C4-2B (cell line): Measurements from ENCODE around the gene PRSS33.

ENCODE experiments used
- H3K27ac ChIP-seq: fragments of 450-650 bp; 2 replicates; pipeline ENCODE4 v1.5.1; 2017
- CTCF ChIP-seq: fragments of 450-650 bp; conservative IDR thresholded peaks from 2 replicates; pipeline ENCODE4 v1.5.1; 2017; ENCODE audit warnings: mild to moderate bottlenecking
- ZFX ChIP-seq: fragments of 450-650 bp; IDR thresholded peaks from 2 replicates; pipeline ENCODE4 v1.6.1; 2017

PRSS33 gene

GRCh38 chr16:2787406-2787805, at the start of gene PRSS33:
Gene PRSS33, minus strand, starts transcription at chr16:2787560. Its CDS starts 1,013 bp downstream, at chr16:2786547.
- TF ChIP-seq CTCF (no peak), ZFX (no peak)
- no peak within 1 kb of the TSS for H3K27ac ChIP-seq

GRCh38 chr16:2836646-2837508, 49.5 kb upstream of the PRSS33 start:
- H3K27ac ChIP-seq = no peak overlapping the region
- TF ChIP-seq CTCF = no peak
- no peak for TF ChIP-seq ZFX

GRCh38 chr16:2835638-2836493, 48.5 kb upstream of the PRSS33 start:
- TF ChIP-seq ZFX (no peak), CTCF (no peak)
- H3K27ac ChIP-seq = peak overlapping the region; percentile 17; the same call in 1 of the 2 replicates

- 0 out of 2 replicates have a peak overlapping the region, but pooled peaks have one; percentile 17 for H3K27ac ChIP-seq
These were observed 47.6 kb upstream of the PRSS33 start for GRCh38 chr16:2834968-2835367.

GRCh38 chr16:2833776-2834175, 46.4 kb upstream of the PRSS33 start:
- H3K27ac ChIP-seq = no peak overlapping the region
- TF ChIP-seq CTCF (no peak), ZFX (no peak)

More at GRCh38 chr16:2834968-2835367, 47.6 kb upstream of the PRSS33 start:
- TF ChIP-seq ZFX = no peak
- no peak for TF ChIP-seq CTCF

- peak overlapping the region; percentile 99 for H3K27ac ChIP-seq
- TF ChIP-seq CTCF = no peak
- TF ChIP-seq ZFX = no peak
These were observed 43.8 kb upstream of the PRSS33 start for GRCh38 chr16:2831203-2831602.

- H3K27ac ChIP-seq = peak overlapping the region; percentile 99
- TF ChIP-seq ZFX = 0 out of 2 replicates have a peak, but pooled peaks have one; percentile 24
- TF ChIP-seq CTCF = no peak
These were observed 43.0 kb upstream of the PRSS33 start for GRCh38 chr16:2830355-2830695.
